OCI-LY7 (cell line): ENCODE data around the gene DAB2IP. TPM values are rescaled to one million over a fixed set of nuclear protein-coding genes. Genes with fewer than 3 reads are reported as not detected.

Experiments
- BruUV-seq: library from RNA; stranded (reverse); fragments of 400-500 nt; replicated peaks from 2 replicates; lab custom pipeline; 2021; lab: Mats Ljungman, UMichigan
- CTCF ChIA-PET: fragments of 300-600 bp; sonication (Branson Sonifier 250); formaldehyde crosslinking; loops from one replicate; lab custom pipeline; 2022; ENCODE audit warnings: antibody characterized with exemption; ENCODE audit not compliant: unreplicated experiment; lab: Charles Lee
- POLR2A ChIA-PET: fragments of 300-600 bp; sonication (Branson Sonifier 250); formaldehyde crosslinking; loops from one replicate; lab custom pipeline; 2022; ENCODE audit warnings: antibody characterized with exemption; lab: Charles Lee
- DNase-seq: peaks from one replicate; pipeline ENCODE4 v3.0.0-alpha.2; 2015; ENCODE audit warnings: low spot score
- H2AFZ ChIP-seq: fragments of 200-600 bp; sonication (generic), shearing (Covaris generic); 2 replicates; pipeline ENCODE4 v1.6.1; 2014; ENCODE audit warnings: mild to moderate bottlenecking, antibody characterized with exemption, low read length, moderate library complexity
- H3K27ac ChIP-seq: fragments of 200-600 bp; sonication (generic); 2 replicates; pipeline ENCODE4 v1.5.1; 2014; ENCODE audit warnings: mixed run types, low read depth, mild to moderate bottlenecking, moderate library complexity, low read length, inconsistent platforms; ENCODE audit not compliant: poor library complexity, severe bottlenecking
- H3K36me3 ChIP-seq: fragments of 200-600 bp; sonication (generic); 2 replicates; pipeline ENCODE4 v1.6.1; 2014; ENCODE audit warnings: mild to moderate bottlenecking, antibody characterized with exemption, low read length, moderate library complexity, mixed read lengths; ENCODE audit not compliant: insufficient read depth
- H3K4me1 ChIP-seq: fragments of 200-600 bp; sonication (generic); 2 replicates; pipeline ENCODE4 v1.5.1; 2014; ENCODE audit warnings: mild to moderate bottlenecking, low read length; ENCODE audit not compliant: insufficient read depth, poor library complexity, severe bottlenecking
- H3K4me2 ChIP-seq: fragments of 200-600 bp; sonication (generic); 2 replicates; pipeline ENCODE4 v1.6.1; 2014; ENCODE audit warnings: mild to moderate bottlenecking, low read length
- H3K4me3 ChIP-seq: fragments of 200-600 bp; sonication (generic); 2 replicates; pipeline ENCODE4 v1.5.1; 2014; ENCODE audit warnings: mild to moderate bottlenecking, low read depth, low read length; ENCODE audit not compliant: poor library complexity, severe bottlenecking
- H3K79me2 ChIP-seq: fragments of 200-600 bp; sonication (generic); 2 replicates; pipeline ENCODE4 v1.6.1; 2016; ENCODE audit warnings: low read depth, mild to moderate bottlenecking, low read length, moderate library complexity, mixed read lengths; ENCODE audit not compliant: insufficient read depth
- H3K9me2 ChIP-seq: fragments of 200-600 bp; sonication (generic); 2 replicates; pipeline ENCODE4 v1.6.1; 2016; ENCODE audit warnings: mild to moderate bottlenecking, low read length, mixed read lengths; ENCODE audit not compliant: insufficient read depth
- H3K9me3 ChIP-seq: fragments of 200-600 bp; sonication (generic); 2 replicates; pipeline ENCODE4 v1.6.1; 2014; ENCODE audit warnings: mild to moderate bottlenecking, mixed run types, low read length, mixed read lengths
- H4K20me1 ChIP-seq: fragments of 200-600 bp; sonication (generic); 2 replicates; pipeline ENCODE4 v1.6.1; 2014; ENCODE audit warnings: mild to moderate bottlenecking, antibody characterized with exemption, low read length, moderate library complexity, mixed read lengths; ENCODE audit not compliant: insufficient read depth
- CTCF ChIP-seq: fragments of 200-600 bp; sonication (generic); conservative IDR thresholded peaks from 2 replicates; pipeline ENCODE4 v1.5.1; 2014; ENCODE audit warnings: mild to moderate bottlenecking, antibody characterized with exemption, low read length, moderate library complexity, mixed read lengths
- EZH2phosphoT487 ChIP-seq: fragments of 200-600 bp; sonication (generic); IDR thresholded peaks from 2 replicates; pipeline ENCODE4 v1.6.1; 2018; ENCODE audit warnings: low read depth, borderline replicate concordance, mild to moderate bottlenecking, mixed run types, antibody characterized with exemption, low read length, moderate library complexity, mixed read lengths
- intact Hi-C: fragments of 100-400 bp; cut with micrococcal nuclease; formaldehyde crosslinking; loops from one replicate; pipeline ENCODE4 v1.10.0; 2022; ENCODE audit not compliant: unreplicated experiment
- total RNA-seq, 2 experiments: library from RNA; depleted of rRNA in 1 of 2; stranded (reverse); fragments of >200 nt in 1 of 2; shearing (Covaris generic) in 1 of 2; gene quantifications; 2 replicates each; pipeline ENCODE4 v1.2.3, GENCODE V29; 2014 to 2022

Gene DAB2IP
- total RNA-seq, 2 experiments from 2014 or later: 3.9 to 11.1 TPM

- Histone ChIP-seq H3K27ac (no peak overlapping the region), H3K4me3 (no peak overlapping the region), H2AFZ (no peak overlapping the region), H3K36me3 (no peaks in the 10 kb centered on the region), H4K20me1 (no peaks in the 10 kb centered on the region), H3K79me2 (no peaks in the 10 kb centered on the region), H3K4me1 (no peaks in the 10 kb centered on the region), H3K4me2 (no peak overlapping the region), H3K9me3 (no peaks in the 10 kb centered on the region), H3K9me2 (no peaks in the 10 kb centered on the region)
- no peak for DNase-seq
- BruUV-seq: no TSS peak
- ChIA-PET CTCF (no interaction called here), POLR2A (no interaction called here)
- TF ChIP-seq CTCF: no peak
- no peak for TF ChIP-seq EZH2phosphoT487
- intact Hi-C loops: no loop called here
Measured at GRCh38 chr9:121674017-121674416, 22.6 kb downstream of the DAB2IP start.

GRCh38 chr9:121674952-121675351, 23.5 kb downstream of the DAB2IP start:
- Histone ChIP-seq H3K9me3 (no peaks in the 10 kb centered on the region), H3K9me2 (no peaks in the 10 kb centered on the region), H3K4me1 (no peaks in the 10 kb centered on the region), H3K4me2 (no peak overlapping the region), H3K4me3 (no peak overlapping the region), H3K27ac (no peak overlapping the region), H2AFZ (no peak overlapping the region), H3K79me2 (no peaks in the 10 kb centered on the region), H3K36me3 (no peaks in the 10 kb centered on the region), H4K20me1 (no peaks in the 10 kb centered on the region)
- ChIA-PET CTCF (no interaction called here), POLR2A (interaction anchor here (0.6 kb wide), 1 partner anchor 114 kb away, joined by 3 read pairs; no protein-coding TSS in a partner anchor)
- intact Hi-C loops: no loop called here
- no TSS peak for BruUV-seq
- no peak for DNase-seq
- TF ChIP-seq CTCF: no peak
- TF ChIP-seq EZH2phosphoT487: no peak

GRCh38 chr9:121675381-121675780, 23.9 kb downstream of the DAB2IP start:
- no TSS peak for BruUV-seq
- ChIA-PET POLR2A (interaction anchor here (0.6 kb wide), 1 partner anchor 115 kb away, joined by 3 read pairs; no protein-coding TSS in a partner anchor), CTCF (no interaction called here)
- Histone ChIP-seq H3K4me3 (no peak overlapping the region), H3K9me2 (no peaks in the 10 kb centered on the region), H3K9me3 (no peaks in the 10 kb centered on the region), H3K4me1 (no peaks in the 10 kb centered on the region), H3K79me2 (no peaks in the 10 kb centered on the region), H3K4me2 (no peak overlapping the region), H3K27ac (no peak overlapping the region), H2AFZ (no peak overlapping the region), H3K36me3 (no peaks in the 10 kb centered on the region), H4K20me1 (no peaks in the 10 kb centered on the region)
- intact Hi-C loops: no loop called here
- TF ChIP-seq CTCF (no peak), EZH2phosphoT487 (no peak)
- DNase-seq: no peak
